Stimulated activated CD8-positive, alpha-beta memory T cell treated with anti-CD3 and anti-CD28 coated beads, Interleukin-4, amount 100 ng/mL, for 1 hour (primary cell): ENCODE data around the gene DMD.

Experiments used
- DNase-seq, 2 donors: peaks; one replicate each; pipeline ENCODE4 v3.0.0-alpha.2; 2020; ENCODE audit warnings: low read depth in 2 of 2, low spot score in 1 of 2

Gene DMD

DNA sequence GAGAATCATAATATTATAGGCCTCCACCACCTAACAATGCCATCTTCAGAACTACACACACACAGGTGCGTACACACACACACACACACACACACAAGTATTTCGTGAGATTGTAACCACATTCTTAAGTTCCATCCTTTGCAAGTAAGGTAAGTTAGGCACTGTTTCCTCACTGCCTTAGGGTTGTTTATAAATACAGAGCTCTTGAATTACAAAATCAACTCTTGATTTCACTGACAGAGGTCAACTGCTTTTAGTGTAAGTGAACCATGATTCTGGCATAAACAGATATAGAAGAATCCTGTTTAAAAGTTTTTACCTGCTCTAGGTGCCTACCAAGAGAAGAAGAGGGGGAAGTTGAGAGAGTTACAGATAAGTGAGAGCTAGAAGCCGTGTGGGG, 166.1 kb downstream of the DMD start:
- DNase-seq, result no peak

GRCh38 chrX:33041141-33041540, 170.2 kb downstream of the DMD start:
- no peak for DNase-seq

GRCh38 chrX:33032700-33033099, 178.6 kb downstream of the DMD start:
- no peak for DNase-seq

- DNase-seq, result no peak
Measured at GRCh38 chrX:33014949-33015348, 196.4 kb downstream of the DMD start.

- DNase-seq, result no peak
Measured at GRCh38 chrX:33014086-33014485, 197.3 kb downstream of the DMD start.

GRCh38 chrX:33001107-33001506, 210.2 kb downstream of the DMD start:
- no peak for DNase-seq

- DNase-seq, result no peak
Measured at GRCh38 chrX:32998776-32999175, 212.6 kb downstream of the DMD start.

DNA sequence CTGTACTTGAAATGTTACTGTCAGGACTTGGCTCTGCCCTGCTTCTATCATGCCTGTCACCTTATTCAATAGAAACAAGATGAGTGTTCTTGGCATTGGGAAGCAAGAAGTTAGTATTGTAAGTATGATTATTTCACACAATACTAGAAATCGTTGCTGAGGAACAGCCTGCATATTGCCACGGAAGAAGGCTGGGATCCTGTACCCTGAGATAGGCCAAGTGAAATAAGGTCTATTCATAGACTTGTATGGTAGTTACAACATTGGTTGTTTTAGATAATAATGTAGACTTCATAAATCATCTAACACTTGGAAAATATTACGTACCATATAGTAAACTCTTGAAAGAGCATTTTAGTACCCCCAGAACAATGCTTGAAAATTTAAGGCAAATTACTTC, 215.9 kb downstream of the DMD start:
- no peak for DNase-seq

GRCh38 chrX:32987142-32987541, 224.2 kb downstream of the DMD start:
- DNase-seq, result no peak

- DNase-seq, result no peak
Measured at GRCh38 chrX:32985544-32985943, 225.8 kb downstream of the DMD start.

GRCh38 chrX:32966821-32967355, 244.5 kb downstream of the DMD start:
- no peak for DNase-seq

DNA sequence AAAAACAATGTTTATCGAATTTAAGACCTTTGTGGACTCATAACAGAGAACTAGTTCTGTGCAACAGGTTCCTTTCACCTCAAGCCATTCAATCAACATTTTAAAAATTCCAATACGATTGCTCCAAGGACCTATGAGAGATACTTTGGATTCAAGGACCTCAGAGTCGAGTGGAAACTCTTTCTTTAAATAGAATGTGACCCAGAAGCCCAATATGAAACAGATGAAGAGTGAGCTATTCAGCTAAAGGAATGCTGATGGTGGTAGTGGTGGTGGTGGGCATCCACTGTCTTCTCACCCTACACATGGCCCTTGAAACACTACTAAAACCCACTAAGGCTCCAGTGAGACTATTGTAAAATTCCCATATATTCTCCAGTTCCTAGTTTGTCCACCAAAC, 257.2 kb downstream of the DMD start:
- DNase-seq, result no peak

- DNase-seq, result no peak
Measured at GRCh38 chrX:32948130-32948529, 263.2 kb downstream of the DMD start.

DNA sequence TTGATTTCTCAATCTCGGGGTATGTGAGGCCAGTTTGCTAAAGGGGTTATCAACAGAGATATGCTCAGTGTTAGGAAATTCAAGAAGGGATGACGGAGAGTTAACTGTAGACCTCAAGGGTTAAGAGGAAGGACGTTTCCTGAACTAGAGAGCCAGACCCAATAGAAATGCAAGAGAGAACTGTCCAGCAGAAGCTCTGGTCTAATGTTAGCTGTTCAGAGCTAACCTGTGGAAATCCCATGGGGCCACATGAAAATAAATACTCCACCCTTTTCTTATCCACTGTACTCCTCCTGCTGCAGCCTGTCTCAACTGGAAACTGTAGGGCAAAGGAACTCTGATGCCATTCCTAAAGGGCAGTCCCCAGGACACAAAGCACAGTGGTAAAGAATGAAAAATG, 274.3 kb downstream of the DMD start:
- no peak for DNase-seq

DNA sequence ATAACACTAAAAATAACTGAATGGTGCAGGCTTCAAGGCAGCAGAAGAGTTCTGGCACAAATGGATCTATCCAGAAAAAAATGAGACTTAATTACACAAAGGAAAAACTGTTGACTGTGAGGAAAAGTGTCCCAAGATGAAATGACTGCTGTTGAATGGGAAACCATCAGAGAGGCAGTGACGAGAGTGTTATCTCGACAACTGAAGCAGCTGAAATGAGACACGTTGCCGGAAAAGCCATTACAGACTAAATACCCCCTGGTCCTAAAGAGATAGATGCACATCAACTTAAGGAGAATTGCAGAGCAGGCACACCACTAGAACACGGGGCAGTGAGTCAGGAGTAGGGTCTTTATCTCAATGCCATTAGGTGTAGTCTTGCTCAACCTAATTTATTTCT, 277.8 kb downstream of the DMD start:
- DNase-seq, result no peak

DNA sequence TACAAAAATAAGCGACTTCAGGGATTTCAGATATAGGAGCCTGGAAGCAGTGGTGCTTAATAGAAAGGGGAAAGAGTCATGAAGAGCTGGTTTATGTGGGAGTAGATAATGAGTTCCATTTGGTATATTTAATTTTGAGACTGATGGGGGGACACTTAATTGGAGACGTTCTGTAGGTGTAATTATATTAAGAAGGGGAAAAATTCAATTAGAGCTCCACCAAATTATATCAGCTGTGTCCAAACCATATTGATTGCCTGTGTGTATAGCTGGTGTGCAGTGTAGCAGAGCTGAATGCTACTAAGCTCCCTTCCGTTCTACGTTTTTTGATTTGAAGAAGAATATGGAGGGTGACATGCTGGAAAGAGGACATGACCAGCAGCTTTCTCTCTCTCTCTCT, 282.3 kb downstream of the DMD start:
- no peak for DNase-seq

DNA sequence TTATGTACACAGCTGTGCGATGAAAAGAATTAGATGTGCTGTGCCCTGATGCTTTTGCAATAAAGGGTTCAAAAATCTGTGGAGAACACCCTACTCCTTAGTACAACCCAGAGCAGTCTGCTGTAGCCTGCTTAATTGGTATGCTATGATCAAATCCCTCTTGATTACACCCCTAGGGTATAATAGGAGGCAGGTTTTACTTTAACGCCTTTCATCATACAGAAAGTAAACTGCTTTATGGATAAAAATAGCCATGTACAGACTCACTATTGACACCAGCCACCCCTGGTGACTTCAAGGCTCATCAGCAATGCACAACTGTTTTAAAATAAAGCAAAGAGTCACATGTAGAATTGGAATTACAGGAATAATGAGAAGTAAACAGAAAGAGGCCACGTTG, 315.3 kb downstream of the DMD start:
- DNase-seq, result no peak

GRCh38 chrX:32894679-32895078, 316.7 kb downstream of the DMD start:
- no peak for DNase-seq

GRCh38 chrX:32893751-32894150, 317.6 kb downstream of the DMD start:
- DNase-seq, result no peak

GRCh38 chrX:32877592-32877991, 333.8 kb downstream of the DMD start:
- DNase-seq, result no peak

DNA sequence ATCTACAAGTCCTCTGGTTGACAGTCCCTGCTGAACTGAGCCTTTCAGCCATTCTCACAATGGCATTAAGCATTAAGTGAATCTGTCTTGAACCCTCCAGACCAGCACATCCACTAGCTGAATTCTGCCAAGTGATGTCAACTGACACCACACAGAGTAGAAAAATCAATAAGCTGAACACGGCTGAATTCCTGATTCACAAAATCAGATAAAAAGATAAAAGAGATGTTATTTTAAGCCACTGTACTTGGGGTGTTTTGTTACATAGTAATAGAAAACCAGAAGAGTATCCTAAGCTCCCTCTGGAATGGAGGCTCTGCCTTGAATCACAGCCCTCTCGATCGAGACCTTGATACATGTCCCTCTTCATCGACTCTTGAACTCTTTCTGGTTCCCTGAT, 336.5 kb downstream of the DMD start:
- no peak for DNase-seq

DNA sequence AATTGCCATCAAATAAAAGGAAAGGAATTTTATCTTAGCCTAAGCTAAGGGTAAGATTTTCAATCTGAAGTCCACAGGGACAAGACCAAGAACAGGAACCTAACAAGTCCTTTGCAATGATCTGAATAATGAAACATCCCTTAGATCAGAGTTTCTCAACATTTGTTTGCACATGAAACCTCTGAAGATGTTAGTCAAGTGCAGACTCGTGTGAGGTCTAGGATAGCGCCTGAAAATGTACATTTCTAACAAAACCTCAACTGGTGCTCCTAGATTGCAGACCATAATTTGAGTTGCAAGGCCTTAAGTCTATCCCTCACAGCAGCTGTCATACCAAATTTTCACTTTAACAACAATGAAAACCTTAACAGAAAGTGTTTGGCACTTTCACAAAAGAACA, 337.6 kb downstream of the DMD start:
- DNase-seq, result no peak

GRCh38 chrX:32871636-32872035, 339.7 kb downstream of the DMD start:
- DNase-seq, result no peak

DNA sequence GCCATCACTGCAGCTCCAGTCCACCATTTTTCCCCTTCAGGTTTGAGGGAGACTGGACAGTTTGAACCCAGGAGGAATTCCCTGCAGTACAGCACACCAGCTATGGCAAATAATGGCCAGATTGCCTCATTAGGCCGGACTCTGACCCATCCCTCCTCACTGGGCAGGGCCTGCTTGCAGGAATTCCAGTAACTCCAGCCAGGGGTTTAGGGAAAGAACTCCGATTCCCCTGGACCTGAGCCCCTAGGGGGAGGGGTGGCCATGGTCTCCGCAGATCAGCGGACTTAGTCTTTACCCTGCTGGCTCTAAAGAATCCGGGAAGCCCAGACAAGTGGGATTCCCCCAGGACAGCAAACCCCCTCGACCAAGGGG, 342.8 kb downstream of the DMD start:
- no peak for DNase-seq
